Measurements from ENCODE around the gene LAMA2. TPM values are rescaled to one million over a fixed set of nuclear protein-coding genes. Genes with fewer than 3 reads are reported as not detected.

The LAMA2 gene
- total and polyA plus RNA-seq, 2 of the 13 experiments (the other 11 are each of a cell fraction or from before 2014, with no cell fraction given), result 0.11 to 0.28 TPM

- H3K4me3 ChIP-seq (replicated peaks in 1 of 3; ENCODE audit: insufficient read depth in 1 of 3, low read depth in 2 of 3, low read length in 3 of 3), result no peak overlapping the region
- no peak for DNase-seq (ENCODE audit: low spot score)
- H3K9ac ChIP-seq (ENCODE audit: insufficient read depth, low read depth, low read length), result no peak overlapping the region
- in situ Hi-C loops (cut with HindIII; ENCODE audit: extremely low pct_ligation_motif_present, low pct_unique_long_range_greater_than_20kb) (no loop called here), intact Hi-C loops (cut with micrococcal nuclease; ENCODE audit: unreplicated experiment) (no loop called here)
- H4K20me1 ChIP-seq (ENCODE audit: insufficient read depth, low read length), result no peaks in the 10 kb centered on the region
- whole genome bisulfite sequencing (ENCODE audit: low lambda C conversion rate), result 69% methylated on average over 3 of the region's 3 CpGs
- no peaks in the 10 kb centered on the region for H3K4me1 ChIP-seq (ENCODE audit: insufficient read depth, low read length)
- TF ChIP-seq POLR2A (IDR thresholded peaks at IDR 0.05; ENCODE audit: insufficient read depth in 1 of 2, low read depth in 2 of 2, low read length in 2 of 2) (no peak), ETV5 (CRISPR knock-in tag; IDR thresholded peaks at IDR 0.05; ENCODE audit: borderline replicate concordance) (no peak), MAF1 (CRISPR knock-in tag; IDR thresholded peaks at IDR 0.05; ENCODE audit: borderline replicate concordance) (no peak)
- H3K36me3 ChIP-seq (replicated peaks in 1 of 2; ENCODE audit: control insufficient read depth in 1 of 2, insufficient read depth in 2 of 2, low read length in 2 of 2), result no peaks in the 10 kb centered on the region
- FAIRE-seq, result no peak
- no peak overlapping the region for H3K27ac ChIP-seq (ENCODE audit: extremely low read length, insufficient read depth, low read length)
- BruUV-seq (replicated peaks), result no TSS peak
- ChIA-PET CTCF (ENCODE audit: low intra/inter-chr PET ratio, low total read pairs) (no interaction called here), POLR2A (no interaction called here)
- no peak overlapping the region for H3K4me2 ChIP-seq (ENCODE audit: low read depth, low read length)
- ATAC-seq, result no peak
- H3K79me2 ChIP-seq (ENCODE audit: insufficient read depth, low read length), result no peaks in the 10 kb centered on the region
- no peaks in the 10 kb centered on the region for H3K9me3 ChIP-seq (ENCODE audit: low read length)
- H2AFZ ChIP-seq (ENCODE audit: low read length), result no peak overlapping the region
- no peaks in the 10 kb centered on the region for H3K27me3 ChIP-seq (ENCODE audit: control insufficient read depth in 1 of 2, insufficient read depth in 2 of 2, low read length in 2 of 2)
Observed at GRCh38 chr6:129513471-129513870, 630.5 kb downstream of the LAMA2 start.

- no peak for DNase-seq (ENCODE audit: low spot score)
- in situ Hi-C loops (cut with HindIII; ENCODE audit: extremely low pct_ligation_motif_present, low pct_unique_long_range_greater_than_20kb), result no loop called here
- no peak for ATAC-seq
- H3K79me2 ChIP-seq (ENCODE audit: insufficient read depth, low read length), result no peaks in the 10 kb centered on the region
- H3K27ac ChIP-seq (ENCODE audit: extremely low read length, insufficient read depth, low read length), result no peak overlapping the region
- no peak overlapping the region for H2AFZ ChIP-seq (ENCODE audit: low read length)
- no peaks in the 10 kb centered on the region for H3K27me3 ChIP-seq (ENCODE audit: control insufficient read depth in 1 of 2, insufficient read depth in 2 of 2, low read length in 2 of 2)
- H4K20me1 ChIP-seq (ENCODE audit: insufficient read depth, low read length), result no peaks in the 10 kb centered on the region
- TF ChIP-seq ZKSCAN5 (CRISPR knock-in tag; IDR thresholded peaks at IDR 0.05) (no peak), TBP (CRISPR knock-in tag; IDR thresholded peaks at IDR 0.05) (no peak), ADNP (CRISPR knock-in tag; IDR thresholded peaks at IDR 0.05) (no peak), MAFK (conservative IDR thresholded peaks at IDR 0.05 in 1 of 2, IDR thresholded peaks at IDR 0.05 in 1 of 2; ENCODE audit: low read length in 2 of 2) (0 out of 4 replicates have a peak, but pooled peaks of 1 of the 2 experiments have one; percentile 9)
- H3K9me3 ChIP-seq (ENCODE audit: low read length), result no peaks in the 10 kb centered on the region
- no peak for FAIRE-seq
- no peaks in the 10 kb centered on the region for H3K4me1 ChIP-seq (ENCODE audit: insufficient read depth, low read length)
- no peaks in the 10 kb centered on the region for H3K36me3 ChIP-seq (replicated peaks in 1 of 2; ENCODE audit: control insufficient read depth in 1 of 2, insufficient read depth in 2 of 2, low read length in 2 of 2)
- intact Hi-C loops (cut with micrococcal nuclease; ENCODE audit: unreplicated experiment), result no loop called here
- ChIA-PET CTCF (ENCODE audit: low intra/inter-chr PET ratio, low total read pairs) (no interaction called here), POLR2A (no interaction called here)
- 68% methylated on average over 2 of the region's 2 CpGs for WGBS (ENCODE audit: low lambda C conversion rate)
- no peak overlapping the region for H3K9ac ChIP-seq (ENCODE audit: insufficient read depth, low read depth, low read length)
- H3K4me2 ChIP-seq (ENCODE audit: low read depth, low read length), result no peak overlapping the region
- BruUV-seq (replicated peaks), result no TSS peak
- no peak overlapping the region for H3K4me3 ChIP-seq (replicated peaks in 1 of 3; ENCODE audit: insufficient read depth in 1 of 3, low read depth in 2 of 3, low read length in 3 of 3)
Observed at GRCh38 chr6:129515004-129515403, 632.1 kb downstream of the LAMA2 start.

Measured in HepG2 (cell line).